ENCODE measurements around the gene BPIFA1. TPM values are rescaled to one million over a fixed set of nuclear protein-coding genes. Genes with fewer than 3 reads are reported as not detected.

The BPIFA1 gene
- total and polyA plus RNA-seq, 2 experiments from 2014 or later, result not detected

GRCh38 chr20:33210371-33210770 lies 25.4 kb upstream of the BPIFA1 start:
- Histone ChIP-seq H2AFZ (no peak overlapping the region), H3K9me2 (ENCODE audit: insufficient read depth) (no peaks in the 10 kb centered on the region), H3K4me2 (no peak overlapping the region), H3K36me3 (ENCODE audit: insufficient read depth) (no peaks in the 10 kb centered on the region), H3K27me3 (ENCODE audit: insufficient read depth) (no peaks in the 10 kb centered on the region), H3K79me2 (replicated peaks; ENCODE audit: insufficient read depth) (no peaks in the 10 kb centered on the region), H3F3A (replicated peaks; ENCODE audit: low read depth) (no peaks in the 10 kb centered on the region), H3K27ac (ENCODE audit: low read depth) (no peak overlapping the region), H3K4me3 (no peak overlapping the region), H3K4me1 (ENCODE audit: insufficient read depth) (no peaks in the 10 kb centered on the region), H4K20me1 (replicated peaks; ENCODE audit: insufficient read depth) (no peaks in the 10 kb centered on the region)
- Mint-ChIP-seq H3K4me1 (no peaks in the 10 kb centered on the region), H3K9me3 (no peaks in the 10 kb centered on the region; the same call in 2 of the 3 replicates), H3K27me3 (ENCODE audit: insufficient read depth, low read depth, poor library complexity) (peaks cover 5% of the 10 kb centered on the region), H3K4me3 (no peak overlapping the region), H3K27ac (no peak overlapping the region), H3K36me3 (ENCODE audit: low read depth) (no peaks in the 10 kb centered on the region)
- DNase-seq (ENCODE audit: low spot score) (no peak), ATAC-seq (no peak)
- TF ChIP-seq EZH2 (IDR thresholded peaks at IDR 0.05; ENCODE audit: low read depth, unreplicated experiment), result no peak
- TF ChIP-seq STAT1 (IDR thresholded peaks at IDR 0.05; ENCODE audit: unreplicated experiment), result no peak
- no peak for TF ChIP-seq NANOG (IDR thresholded peaks at IDR 0.05; ENCODE audit: borderline replicate concordance)
- TF ChIP-seq REST (IDR thresholded peaks at IDR 0.05; ENCODE audit: unreplicated experiment), result no peak
- no peak for TF ChIP-seq ZNF331 (CRISPR knock-in tag; IDR thresholded peaks at IDR 0.05; ENCODE audit: low read depth)
- TF ChIP-seq, protein P1, sequence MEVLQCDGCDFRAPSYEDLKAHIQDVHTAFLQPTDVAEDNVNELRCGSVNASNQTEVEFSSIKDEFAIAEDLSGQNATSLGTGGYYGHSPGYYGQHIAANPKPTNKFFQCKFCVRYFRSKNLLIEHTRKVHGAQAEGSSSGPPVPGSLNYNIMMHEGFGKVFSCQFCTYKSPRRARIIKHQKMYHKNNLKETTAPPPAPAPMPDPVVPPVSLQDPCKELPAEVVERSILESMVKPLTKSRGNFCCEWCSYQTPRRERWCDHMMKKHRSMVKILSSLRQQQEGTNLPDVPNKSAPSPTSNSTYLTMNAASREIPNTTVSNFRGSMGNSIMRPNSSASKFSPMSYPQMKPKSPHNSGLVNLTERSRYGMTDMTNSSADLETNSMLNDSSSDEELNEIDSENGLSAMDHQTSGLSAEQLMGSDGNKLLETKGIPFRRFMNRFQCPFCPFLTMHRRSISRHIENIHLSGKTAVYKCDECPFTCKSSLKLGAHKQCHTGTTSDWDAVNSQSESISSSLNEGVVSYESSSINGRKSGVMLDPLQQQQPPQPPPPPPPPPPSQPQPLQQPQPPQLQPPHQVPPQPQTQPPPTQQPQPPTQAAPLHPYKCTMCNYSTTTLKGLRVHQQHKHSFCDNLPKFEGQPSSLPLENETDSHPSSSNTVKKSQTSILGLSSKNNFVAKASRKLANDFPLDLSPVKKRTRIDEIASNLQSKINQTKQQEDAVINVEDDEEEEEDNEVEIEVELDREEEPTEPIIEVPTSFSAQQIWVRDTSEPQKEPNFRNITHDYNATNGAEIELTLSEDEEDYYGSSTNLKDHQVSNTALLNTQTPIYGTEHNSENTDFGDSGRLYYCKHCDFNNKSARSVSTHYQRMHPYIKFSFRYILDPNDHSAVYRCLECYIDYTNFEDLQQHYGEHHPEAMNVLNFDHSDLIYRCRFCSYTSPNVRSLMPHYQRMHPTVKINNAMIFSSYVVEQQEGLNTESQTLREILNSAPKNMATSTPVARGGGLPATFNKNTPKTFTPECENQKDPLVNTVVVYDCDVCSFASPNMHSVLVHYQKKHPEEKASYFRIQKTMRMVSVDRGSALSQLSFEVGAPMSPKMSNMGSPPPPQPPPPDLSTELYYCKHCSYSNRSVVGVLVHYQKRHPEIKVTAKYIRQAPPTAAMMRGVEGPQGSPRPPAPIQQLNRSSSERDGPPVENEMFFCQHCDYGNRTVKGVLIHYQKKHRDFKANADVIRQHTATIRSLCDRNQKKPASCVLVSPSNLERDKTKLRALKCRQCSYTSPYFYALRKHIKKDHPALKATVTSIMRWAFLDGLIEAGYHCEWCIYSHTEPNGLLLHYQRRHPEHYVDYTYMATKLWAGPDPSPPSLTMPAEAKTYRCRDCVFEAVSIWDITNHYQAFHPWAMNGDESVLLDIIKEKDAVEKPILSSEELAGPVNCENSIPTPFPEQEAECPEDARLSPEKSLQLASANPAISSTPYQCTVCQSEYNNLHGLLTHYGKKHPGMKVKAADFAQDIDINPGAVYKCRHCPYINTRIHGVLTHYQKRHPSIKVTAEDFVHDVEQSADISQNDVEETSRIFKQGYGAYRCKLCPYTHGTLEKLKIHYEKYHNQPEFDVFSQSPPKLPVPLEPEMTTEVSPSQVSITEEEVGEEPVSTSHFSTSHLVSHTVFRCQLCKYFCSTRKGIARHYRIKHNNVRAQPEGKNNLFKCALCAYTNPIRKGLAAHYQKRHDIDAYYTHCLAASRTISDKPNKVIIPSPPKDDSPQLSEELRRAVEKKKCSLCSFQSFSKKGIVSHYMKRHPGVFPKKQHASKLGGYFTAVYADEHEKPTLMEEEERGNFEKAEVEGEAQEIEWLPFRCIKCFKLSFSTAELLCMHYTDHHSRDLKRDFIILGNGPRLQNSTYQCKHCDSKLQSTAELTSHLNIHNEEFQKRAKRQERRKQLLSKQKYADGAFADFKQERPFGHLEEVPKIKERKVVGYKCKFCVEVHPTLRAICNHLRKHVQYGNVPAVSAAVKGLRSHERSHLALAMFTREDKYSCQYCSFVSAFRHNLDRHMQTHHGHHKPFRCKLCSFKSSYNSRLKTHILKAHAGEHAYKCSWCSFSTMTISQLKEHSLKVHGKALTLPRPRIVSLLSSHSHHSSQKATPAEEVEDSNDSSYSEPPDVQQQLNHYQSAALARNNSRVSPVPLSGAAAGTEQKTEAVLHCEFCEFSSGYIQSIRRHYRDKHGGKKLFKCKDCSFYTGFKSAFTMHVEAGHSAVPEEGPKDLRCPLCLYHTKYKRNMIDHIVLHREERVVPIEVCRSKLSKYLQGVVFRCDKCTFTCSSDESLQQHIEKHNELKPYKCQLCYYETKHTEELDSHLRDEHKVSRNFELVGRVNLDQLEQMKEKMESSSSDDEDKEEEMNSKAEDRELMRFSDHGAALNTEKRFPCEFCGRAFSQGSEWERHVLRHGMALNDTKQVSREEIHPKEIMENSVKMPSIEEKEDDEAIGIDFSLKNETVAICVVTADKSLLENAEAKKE (CRISPR knock-in tag; IDR thresholded peaks at IDR 0.05), result no peak
- TF ChIP-seq, protein P2, sequence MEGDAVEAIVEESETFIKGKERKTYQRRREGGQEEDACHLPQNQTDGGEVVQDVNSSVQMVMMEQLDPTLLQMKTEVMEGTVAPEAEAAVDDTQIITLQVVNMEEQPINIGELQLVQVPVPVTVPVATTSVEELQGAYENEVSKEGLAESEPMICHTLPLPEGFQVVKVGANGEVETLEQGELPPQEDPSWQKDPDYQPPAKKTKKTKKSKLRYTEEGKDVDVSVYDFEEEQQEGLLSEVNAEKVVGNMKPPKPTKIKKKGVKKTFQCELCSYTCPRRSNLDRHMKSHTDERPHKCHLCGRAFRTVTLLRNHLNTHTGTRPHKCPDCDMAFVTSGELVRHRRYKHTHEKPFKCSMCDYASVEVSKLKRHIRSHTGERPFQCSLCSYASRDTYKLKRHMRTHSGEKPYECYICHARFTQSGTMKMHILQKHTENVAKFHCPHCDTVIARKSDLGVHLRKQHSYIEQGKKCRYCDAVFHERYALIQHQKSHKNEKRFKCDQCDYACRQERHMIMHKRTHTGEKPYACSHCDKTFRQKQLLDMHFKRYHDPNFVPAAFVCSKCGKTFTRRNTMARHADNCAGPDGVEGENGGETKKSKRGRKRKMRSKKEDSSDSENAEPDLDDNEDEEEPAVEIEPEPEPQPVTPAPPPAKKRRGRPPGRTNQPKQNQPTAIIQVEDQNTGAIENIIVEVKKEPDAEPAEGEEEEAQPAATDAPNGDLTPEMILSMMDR (conservative IDR thresholded peaks at IDR 0.05; ENCODE audit: low read depth in 2 of 2), result no peak
- no peak for TF ChIP-seq CREB1 (CRISPR knock-in tag; IDR thresholded peaks at IDR 0.05; ENCODE audit: low read depth)

Measured in GM23338 (cell line).